ENCODE data around the gene TBX2. TPM values are rescaled to one million over a fixed set of nuclear protein-coding genes. Genes with fewer than 3 reads are reported as not detected.
"Not testable (repeated sequence)": the region's sequence is repeated elsewhere in the genome, so short reads cannot be mapped to it uniquely, and the experiment has no call there.

Gene TBX2
- total RNA-seq, 1 donor from 2014 or later, result 0.14 TPM

GRCh38 chr17:61431594-61432311, 32.1 kb downstream of the TBX2 start:
- Mint-ChIP-seq H3K36me3 (ENCODE audit: low read depth) (no peaks in the 10 kb centered on the region), H3K27ac (no peak overlapping the region), H3K27me3 (ENCODE audit: low read depth) (peaks cover 36% of the 10 kb centered on the region), H3K9me3 (no peaks in the 10 kb centered on the region), H3K4me1 (ENCODE audit: low read depth) (no peaks in the 10 kb centered on the region), H3K4me3 (ENCODE audit: low read depth) (no peak overlapping the region)
- intact Hi-C loops (cut with micrococcal nuclease), result no loop called here
- DNase-seq (ENCODE audit: low spot score), result no peak

- DNase-seq (ENCODE audit: low spot score), result no peak
- H3K27ac Mint-ChIP-seq, result no peak overlapping the region
- no peak overlapping the region for H3K4me3 Mint-ChIP-seq (ENCODE audit: low read depth)
- H3K27me3 Mint-ChIP-seq (ENCODE audit: low read depth), result peaks cover 43% of the 10 kb centered on the region
- peaks cover 7% of the 10 kb centered on the region for H3K4me1 Mint-ChIP-seq (ENCODE audit: low read depth)
- H3K36me3 Mint-ChIP-seq (ENCODE audit: low read depth), result no peaks in the 10 kb centered on the region
- intact Hi-C loops (cut with micrococcal nuclease), result no loop called here
- peaks cover 9% of the 10 kb centered on the region for H3K9me3 Mint-ChIP-seq
Observed at GRCh38 chr17:61436273-61436672, 36.6 kb downstream of the TBX2 start.

- H3K27me3 Mint-ChIP-seq (ENCODE audit: low read depth), result peaks cover 45% of the 10 kb centered on the region
- no peak overlapping the region for H3K4me3 Mint-ChIP-seq (ENCODE audit: low read depth)
- intact Hi-C loops (cut with micrococcal nuclease), result no loop called here
- peaks cover 9% of the 10 kb centered on the region for H3K9me3 Mint-ChIP-seq
- no peaks in the 10 kb centered on the region for H3K36me3 Mint-ChIP-seq (ENCODE audit: low read depth)
- DNase-seq (ENCODE audit: low spot score), result no peak
- H3K4me1 Mint-ChIP-seq (ENCODE audit: low read depth), result peaks cover 7% of the 10 kb centered on the region
- no peak overlapping the region for H3K27ac Mint-ChIP-seq
Observed at GRCh38 chr17:61436995-61437704, 37.5 kb downstream of the TBX2 start.

- H3K9me3 Mint-ChIP-seq, result peaks cover 9% of the 10 kb centered on the region
- peaks cover 7% of the 10 kb centered on the region for H3K4me1 Mint-ChIP-seq (ENCODE audit: low read depth)
- no peak overlapping the region for H3K4me3 Mint-ChIP-seq (ENCODE audit: low read depth)
- intact Hi-C loops (cut with micrococcal nuclease), result no loop called here
- peak overlapping the region; percentile 13 for H3K27ac Mint-ChIP-seq
- DNase-seq (ENCODE audit: low spot score), result peak; percentile 1
- no peaks in the 10 kb centered on the region for H3K36me3 Mint-ChIP-seq (ENCODE audit: low read depth)
- peaks cover 39% of the 10 kb centered on the region for H3K27me3 Mint-ChIP-seq (ENCODE audit: low read depth)
Observed at GRCh38 chr17:61440697-61441096, 41.1 kb downstream of the TBX2 start.

GRCh38 chr17:61441507-61441906, 41.9 kb downstream of the TBX2 start:
- H3K4me1 Mint-ChIP-seq (ENCODE audit: low read depth); H3K9me3 Mint-ChIP-seq; intact Hi-C loops (cut with micrococcal nuclease); H3K4me3 Mint-ChIP-seq (ENCODE audit: low read depth); H3K27ac Mint-ChIP-seq; H3K36me3 Mint-ChIP-seq (ENCODE audit: low read depth): not testable (repeated sequence)
- peaks cover 44% of the 10 kb centered on the region for H3K27me3 Mint-ChIP-seq (ENCODE audit: low read depth)
- DNase-seq (ENCODE audit: low spot score), result peak; percentile 1

- Mint-ChIP-seq H3K4me1 (ENCODE audit: low read depth) (peaks cover 7% of the 10 kb centered on the region), H3K27me3 (ENCODE audit: low read depth) (peaks cover 47% of the 10 kb centered on the region), H3K36me3 (ENCODE audit: low read depth) (no peaks in the 10 kb centered on the region), H3K4me3 (ENCODE audit: low read depth) (no peak overlapping the region), H3K9me3 (peaks cover 4% of the 10 kb centered on the region), H3K27ac (no peak overlapping the region)
- DNase-seq (ENCODE audit: low spot score), result no peak
- intact Hi-C loops (cut with micrococcal nuclease), result no loop called here
Observed at GRCh38 chr17:61442136-61442775, 42.6 kb downstream of the TBX2 start.

GRCh38 chr17:61442878-61443474, 43.3 kb downstream of the TBX2 start:
- Mint-ChIP-seq H3K36me3 (ENCODE audit: low read depth) (no peaks in the 10 kb centered on the region), H3K4me1 (ENCODE audit: low read depth) (peaks cover 7% of the 10 kb centered on the region), H3K9me3 (no peaks in the 10 kb centered on the region), H3K27me3 (ENCODE audit: low read depth) (peaks cover 48% of the 10 kb centered on the region), H3K4me3 (ENCODE audit: low read depth) (no peak overlapping the region), H3K27ac (no peak overlapping the region)
- intact Hi-C loops (cut with micrococcal nuclease), result no loop called here
- DNase-seq (ENCODE audit: low spot score), result no peak

- Mint-ChIP-seq H3K4me3 (ENCODE audit: low read depth) (no peak overlapping the region), H3K27ac (no peak overlapping the region), H3K27me3 (ENCODE audit: low read depth) (peaks cover 48% of the 10 kb centered on the region), H3K9me3 (no peaks in the 10 kb centered on the region), H3K4me1 (ENCODE audit: low read depth) (peaks cover 7% of the 10 kb centered on the region), H3K36me3 (ENCODE audit: low read depth) (no peaks in the 10 kb centered on the region)
- DNase-seq (ENCODE audit: low spot score), result no peak
- intact Hi-C loops (cut with micrococcal nuclease), result no loop called here
Observed at GRCh38 chr17:61443475-61443882, 43.8 kb downstream of the TBX2 start.

- H3K9me3 Mint-ChIP-seq, result no peaks in the 10 kb centered on the region
- H3K4me3 Mint-ChIP-seq (ENCODE audit: low read depth), result no peak overlapping the region
Observed at GRCh38 chr17:61444075-61444474, 44.4 kb downstream of the TBX2 start.

GRCh38 chr17:61444831-61445230, 45.2 kb downstream of the TBX2 start:
- no peak for DNase-seq (ENCODE audit: low spot score)
- peaks cover 52% of the 10 kb centered on the region for H3K27me3 Mint-ChIP-seq (ENCODE audit: low read depth)

More at GRCh38 chr17:61444075-61444474, 44.4 kb downstream of the TBX2 start:
- intact Hi-C loops (cut with micrococcal nuclease), result no loop called here
- Mint-ChIP-seq H3K36me3 (ENCODE audit: low read depth) (no peaks in the 10 kb centered on the region), H3K27me3 (ENCODE audit: low read depth) (peaks cover 51% of the 10 kb centered on the region), H3K4me1 (ENCODE audit: low read depth) (peaks cover 7% of the 10 kb centered on the region), H3K27ac (no peak overlapping the region)
- DNase-seq (ENCODE audit: low spot score), result no peak

GRCh38 chr17:61447358-61447757, 47.7 kb downstream of the TBX2 start:
- no peak overlapping the region for H3K4me3 Mint-ChIP-seq (ENCODE audit: low read depth)
- H3K4me1 Mint-ChIP-seq (ENCODE audit: low read depth), result no peaks in the 10 kb centered on the region
- no peaks in the 10 kb centered on the region for H3K36me3 Mint-ChIP-seq (ENCODE audit: low read depth)
- H3K9me3 Mint-ChIP-seq, result no peaks in the 10 kb centered on the region
- no peak for DNase-seq (ENCODE audit: low spot score)
- intact Hi-C loops (cut with micrococcal nuclease), result no loop called here
- H3K27ac Mint-ChIP-seq, result no peak overlapping the region
- peaks cover 54% of the 10 kb centered on the region for H3K27me3 Mint-ChIP-seq (ENCODE audit: low read depth)

More at GRCh38 chr17:61444831-61445230, 45.2 kb downstream of the TBX2 start:
- Mint-ChIP-seq H3K4me3 (ENCODE audit: low read depth) (no peak overlapping the region), H3K36me3 (ENCODE audit: low read depth) (no peaks in the 10 kb centered on the region), H3K4me1 (ENCODE audit: low read depth) (peaks cover 6% of the 10 kb centered on the region), H3K27ac (no peak overlapping the region), H3K9me3 (no peaks in the 10 kb centered on the region)
- intact Hi-C loops (cut with micrococcal nuclease), result no loop called here

- peaks cover 59% of the 10 kb centered on the region for H3K27me3 Mint-ChIP-seq (ENCODE audit: low read depth)
- DNase-seq (ENCODE audit: low spot score), result no peak
- intact Hi-C loops (cut with micrococcal nuclease), result no loop called here
- no peaks in the 10 kb centered on the region for H3K4me1 Mint-ChIP-seq (ENCODE audit: low read depth)
- H3K27ac Mint-ChIP-seq, result no peak overlapping the region
- H3K36me3 Mint-ChIP-seq (ENCODE audit: low read depth), result no peaks in the 10 kb centered on the region
- no peak overlapping the region for H3K4me3 Mint-ChIP-seq (ENCODE audit: low read depth)
- H3K9me3 Mint-ChIP-seq, result no peaks in the 10 kb centered on the region
Observed at GRCh38 chr17:61448042-61448441, 48.4 kb downstream of the TBX2 start.

- H3K27ac Mint-ChIP-seq; intact Hi-C loops (cut with micrococcal nuclease); H3K9me3 Mint-ChIP-seq; H3K36me3 Mint-ChIP-seq (ENCODE audit: low read depth); DNase-seq (ENCODE audit: low spot score); H3K4me1 Mint-ChIP-seq (ENCODE audit: low read depth); H3K4me3 Mint-ChIP-seq (ENCODE audit: low read depth): not testable (repeated sequence)
- peaks cover 69% of the 10 kb centered on the region for H3K27me3 Mint-ChIP-seq (ENCODE audit: low read depth)
Observed at GRCh38 chr17:61449140-61449539, 49.5 kb downstream of the TBX2 start.
